Mesodermal cell (in vitro differentiated cells): Measurements from ENCODE around the gene ACAT1.
"Not testable (repeated sequence)": the region's sequence is repeated elsewhere in the genome, so short reads cannot be mapped to it uniquely, and the experiment has no call there.

Source experiments
- H3K27ac ChIP-seq: 2 replicates; pipeline ENCODE4 v1.7.0; 2013; ENCODE audit warnings: mild to moderate bottlenecking, low read depth, low read length, moderate library complexity; ENCODE audit not compliant: severe bottlenecking
- H3K36me3 ChIP-seq: 2 replicates; pipeline ENCODE4 v1.7.1; 2013; ENCODE audit warnings: mild to moderate bottlenecking, low read length, moderate library complexity; ENCODE audit not compliant: control insufficient read depth, insufficient read depth
- H3K4me1 ChIP-seq: one replicate; pipeline ENCODE4 v1.7.1; 2013; ENCODE audit warnings: mild to moderate bottlenecking, low read length; ENCODE audit not compliant: insufficient read depth, control insufficient read depth, poor library complexity, severe bottlenecking
- H3K4me3 ChIP-seq: 2 replicates; pipeline ENCODE4 v1.7.0; 2013; ENCODE audit warnings: low read length, control low read depth, mild to moderate bottlenecking; ENCODE audit not compliant: insufficient read depth, poor library complexity, severe bottlenecking; ENCODE audit errors: extremely low read depth
- H3K9me3 ChIP-seq: 2 replicates; pipeline ENCODE4 v1.7.1; 2013; ENCODE audit warnings: mild to moderate bottlenecking, low read length, moderate library complexity; ENCODE audit not compliant: control insufficient read depth
- WGBS, 2 experiments: methylation state at CpG; one replicate each; pipeline ENCODE4 v1.1.5; 2013; ENCODE audit warnings: missing lambda C conversion rate in 2 of 2; ENCODE audit not compliant: insufficient coverage in 2 of 2; 5-methylcytosine and 5-hydroxymethylcytosine counted together

Gene ACAT1

DNA sequence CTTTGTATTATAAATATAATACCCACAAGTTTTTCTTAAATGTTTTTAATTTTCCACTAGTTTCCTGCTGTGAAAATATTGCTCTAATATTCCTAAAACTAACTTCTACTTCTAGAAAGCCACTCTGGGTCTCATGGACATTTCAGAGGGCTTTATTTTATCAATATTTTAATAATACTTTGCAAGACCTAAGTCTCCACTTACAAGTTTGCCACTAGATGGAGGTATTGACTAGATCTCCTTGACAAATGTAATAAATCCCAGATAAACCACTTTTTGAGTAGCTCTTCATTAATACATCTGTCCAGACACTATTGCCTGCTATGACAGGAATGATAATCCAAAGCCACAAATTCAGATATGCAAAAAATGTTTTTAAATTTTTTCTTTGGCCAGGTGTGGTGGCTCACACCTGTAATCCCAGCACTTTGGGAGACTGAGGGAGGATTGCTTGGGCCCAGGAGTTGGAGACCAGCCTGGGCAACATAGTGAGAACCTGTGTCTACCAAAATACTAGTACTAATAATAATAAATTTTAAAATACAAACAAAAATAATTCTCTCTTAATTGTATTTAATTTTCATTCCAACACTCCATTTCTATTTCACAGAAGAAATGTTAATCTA, 3.5 kb upstream of the ACAT1 start:
- H3K27ac ChIP-seq, result no peak overlapping the region
- no peaks in the 10 kb centered on the region for H3K36me3 ChIP-seq
- no peak overlapping the region for H3K4me3 ChIP-seq

DNA sequence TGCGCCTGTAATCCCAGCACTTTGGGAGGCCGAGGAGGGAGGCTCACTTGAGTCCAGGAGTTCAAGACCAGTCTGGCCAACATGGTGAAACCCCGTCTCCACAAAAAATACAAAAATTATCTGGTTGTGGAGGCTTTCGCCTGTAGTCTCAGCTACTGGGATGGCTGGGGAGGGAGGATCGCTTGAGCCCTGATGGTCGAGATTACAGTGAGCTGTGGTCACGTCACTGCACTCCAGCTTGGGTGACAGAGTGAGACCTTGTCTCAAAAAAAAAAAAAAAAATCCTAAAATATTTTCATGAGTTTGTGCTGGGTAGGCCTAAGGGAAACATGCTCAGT, 462 bp upstream of the ACAT1 start:
- not testable (repeated sequence) for H3K4me1 ChIP-seq, H3K27ac ChIP-seq, H3K36me3 ChIP-seq, H3K9me3 ChIP-seq
- peak overlapping the region; percentile 76 for H3K4me3 ChIP-seq
- WGBS, 2 experiments, result 83 to 94% methylated on average over 2 of the region's 7 CpGs

More for the DNA sequence above, 3.5 kb upstream of the ACAT1 start:
- no peaks in the 10 kb centered on the region for H3K4me1 ChIP-seq
- no peaks in the 10 kb centered on the region for H3K9me3 ChIP-seq

GRCh38 chr11:108122166-108122628, 830 bp downstream of the ACAT1 start:
- Histone ChIP-seq H3K27ac (no peak overlapping the region), H3K36me3 (no peaks in the 10 kb centered on the region), H3K4me3 (peak overlapping the region; percentile 76), H3K4me1 (no peaks in the 10 kb centered on the region), H3K9me3 (no peaks in the 10 kb centered on the region)
- WGBS, 2 experiments, result 56 to 72% methylated on average over 7 to 8 of the region's 9 CpGs

DNA sequence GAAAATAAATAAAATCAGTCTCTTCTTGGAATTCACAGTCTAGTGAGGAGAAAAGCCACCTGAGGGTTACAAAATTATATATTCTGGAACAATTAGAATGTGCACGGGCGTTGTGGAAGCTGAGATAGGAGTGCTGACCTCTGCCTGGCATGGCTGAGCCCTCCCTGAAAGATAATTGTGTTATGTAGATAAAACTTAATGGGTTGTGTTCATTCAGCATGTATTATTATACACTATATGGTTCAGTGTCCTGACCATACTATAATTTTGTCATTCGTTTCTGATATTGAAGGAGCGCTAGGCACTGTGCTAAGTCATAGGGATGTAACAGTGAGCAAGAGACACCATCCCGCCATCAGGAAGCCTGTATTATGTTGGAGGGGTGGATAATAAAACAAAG, 3.7 kb downstream of the ACAT1 start:
- 89 to 93% methylated on average over 3 to 4 of the region's 5 CpGs for WGBS, 2 experiments
- Histone ChIP-seq H3K4me3 (no peak overlapping the region), H3K4me1 (no peaks in the 10 kb centered on the region), H3K27ac (no peak overlapping the region), H3K9me3 (no peaks in the 10 kb centered on the region), H3K36me3 (peaks cover 5% of the 10 kb centered on the region)

DNA sequence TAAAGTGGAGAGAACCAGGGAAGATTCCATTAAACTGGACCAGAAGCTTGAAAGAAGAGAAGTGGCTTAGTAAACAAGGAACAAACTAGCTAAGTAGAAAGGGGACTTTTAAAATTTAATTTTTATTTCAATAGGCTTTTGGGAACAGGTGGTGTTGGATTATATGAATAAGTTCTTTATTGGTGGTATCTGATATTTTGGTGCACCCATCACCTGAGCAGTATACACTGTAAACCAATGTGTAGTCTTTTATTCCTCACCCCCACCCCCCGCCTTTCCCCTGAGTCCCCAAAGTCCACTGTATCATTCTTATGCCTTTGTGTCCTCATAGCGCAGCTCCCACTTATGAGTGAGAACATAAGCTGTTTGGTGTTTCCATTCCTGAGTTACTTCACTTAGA, 7.4 kb downstream of the ACAT1 start:
- Histone ChIP-seq H3K27ac (no peak overlapping the region), H3K9me3 (no peaks in the 10 kb centered on the region), H3K4me3 (no peak overlapping the region), H3K36me3 (peaks cover 18% of the 10 kb centered on the region), H3K4me1 (no peaks in the 10 kb centered on the region)
- 80% methylated on average over 1 of the region's 2 CpGs; no CpG with 5 or more reads in 1 of the 2 experiments for WGBS, 2 experiments

DNA sequence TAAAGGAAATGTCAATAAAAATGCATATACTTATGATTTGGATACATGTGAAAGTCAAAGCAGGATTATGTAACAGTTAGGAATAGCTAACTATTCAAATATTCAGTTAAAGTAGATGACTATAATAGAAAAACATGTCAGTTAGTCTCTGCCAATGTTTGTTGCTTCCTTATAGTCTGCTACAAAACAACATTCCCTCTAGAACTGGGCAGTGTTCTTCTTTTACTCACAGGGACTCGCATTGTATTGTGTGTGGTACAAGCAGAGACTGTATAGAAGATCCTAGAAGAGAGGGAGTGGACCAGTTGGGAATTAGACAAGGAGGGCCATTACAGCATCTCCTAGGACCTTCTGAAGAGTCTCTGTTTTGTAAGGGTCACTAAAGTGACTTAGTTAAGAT, 10.6 kb downstream of the ACAT1 start:
- WGBS, 2 experiments, result no CpG with 5 or more reads among the region's 1 CpG
- Histone ChIP-seq H3K4me1 (no peaks in the 10 kb centered on the region), H3K27ac (no peak overlapping the region), H3K36me3 (peaks cover 34% of the 10 kb centered on the region), H3K4me3 (no peak overlapping the region), H3K9me3 (no peaks in the 10 kb centered on the region)

GRCh38 chr11:108132993-108133538, 11.7 kb downstream of the ACAT1 start:
- not testable (repeated sequence) for H3K27ac ChIP-seq, H3K4me3 ChIP-seq, H3K4me1 ChIP-seq, H3K9me3 ChIP-seq
- WGBS, 2 experiments, result 100% methylated on average over 1 of the region's 2 CpGs
- H3K36me3 ChIP-seq, result peaks cover 35% of the 10 kb centered on the region

- Histone ChIP-seq H3K9me3 (no peaks in the 10 kb centered on the region), H3K27ac (no peak overlapping the region), H3K36me3 (peaks cover 42% of the 10 kb centered on the region), H3K4me1 (no peaks in the 10 kb centered on the region), H3K4me3 (no peak overlapping the region)
- 80 to 100% methylated on average over 1 of the region's 2 CpGs for WGBS, 2 experiments
Observed at GRCh38 chr11:108135845-108136544, 14.6 kb downstream of the ACAT1 start.

GRCh38 chr11:108137212-108137611, 15.8 kb downstream of the ACAT1 start:
- Histone ChIP-seq H3K4me1 (no peaks in the 10 kb centered on the region), H3K36me3 (peaks cover 49% of the 10 kb centered on the region), H3K27ac (no peak overlapping the region), H3K9me3 (no peaks in the 10 kb centered on the region), H3K4me3 (no peak overlapping the region)
- 100% methylated on average over 1 of the region's 1 CpG for WGBS, 2 experiments

GRCh38 chr11:108142304-108142703, 20.9 kb downstream of the ACAT1 start:
- WGBS, 2 experiments, result 88 to 94% methylated on average over 7 of the region's 7 CpGs
- Histone ChIP-seq H3K4me1 (no peaks in the 10 kb centered on the region), H3K36me3 (peaks cover 67% of the 10 kb centered on the region), H3K9me3 (no peaks in the 10 kb centered on the region), H3K4me3 (no peak overlapping the region), H3K27ac (no peak overlapping the region)

DNA sequence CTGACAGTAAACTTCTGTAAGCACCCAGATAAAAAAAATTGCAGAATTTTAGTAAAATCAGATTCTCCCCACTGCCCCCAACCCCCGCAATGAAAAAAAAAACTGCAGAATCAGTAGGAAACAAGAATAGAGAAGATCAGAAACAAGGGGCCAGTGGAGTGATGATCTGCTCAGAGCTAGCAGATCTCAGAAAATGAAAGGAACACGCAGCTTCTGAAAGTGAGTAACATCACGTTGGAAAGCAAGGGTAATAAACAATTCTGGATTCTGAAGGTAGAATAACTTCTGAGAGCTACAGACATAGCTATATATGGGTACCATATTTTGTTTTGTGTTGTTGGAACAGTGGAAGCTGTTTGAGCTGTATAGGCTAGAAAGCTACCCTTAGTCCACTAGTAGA, 23.2 kb downstream of the ACAT1 start:
- Histone ChIP-seq H3K36me3 (peaks cover 83% of the 10 kb centered on the region), H3K9me3 (no peaks in the 10 kb centered on the region), H3K4me3 (no peak overlapping the region), H3K4me1 (no peaks in the 10 kb centered on the region), H3K27ac (no peak overlapping the region)
- WGBS, 2 experiments, result 97 to 100% methylated on average over 2 to 3 of the region's 3 CpGs
